Subcutaneous adipose tissue (tissue), 4 donors: Measurements from ENCODE around the gene HIF1A. TPM values are rescaled to one million over a fixed set of nuclear protein-coding genes. Genes with fewer than 3 reads are reported as not detected.

Experiments
- total RNA-seq, 4 donors: library from RNA; depleted of rRNA; stranded (reverse); fragments of >200 nt; gene quantifications; one replicate each; pipeline ENCODE4 v1.1.0, GENCODE V29; 2016
- TF ChIP-seq, protein P1 (sequence below): fragments of 450-650 bp; IDR thresholded peaks from one replicate; pipeline ENCODE4 v1.5.1; 2016; ENCODE audit warnings: low read depth, mild to moderate bottlenecking, control low read depth, antibody characterized with exemption, moderate library complexity

The HIF1A gene
- total RNA-seq, 4 donors from 2014 or later: 53.1 to 253 (median 98.6) TPM

DNA sequence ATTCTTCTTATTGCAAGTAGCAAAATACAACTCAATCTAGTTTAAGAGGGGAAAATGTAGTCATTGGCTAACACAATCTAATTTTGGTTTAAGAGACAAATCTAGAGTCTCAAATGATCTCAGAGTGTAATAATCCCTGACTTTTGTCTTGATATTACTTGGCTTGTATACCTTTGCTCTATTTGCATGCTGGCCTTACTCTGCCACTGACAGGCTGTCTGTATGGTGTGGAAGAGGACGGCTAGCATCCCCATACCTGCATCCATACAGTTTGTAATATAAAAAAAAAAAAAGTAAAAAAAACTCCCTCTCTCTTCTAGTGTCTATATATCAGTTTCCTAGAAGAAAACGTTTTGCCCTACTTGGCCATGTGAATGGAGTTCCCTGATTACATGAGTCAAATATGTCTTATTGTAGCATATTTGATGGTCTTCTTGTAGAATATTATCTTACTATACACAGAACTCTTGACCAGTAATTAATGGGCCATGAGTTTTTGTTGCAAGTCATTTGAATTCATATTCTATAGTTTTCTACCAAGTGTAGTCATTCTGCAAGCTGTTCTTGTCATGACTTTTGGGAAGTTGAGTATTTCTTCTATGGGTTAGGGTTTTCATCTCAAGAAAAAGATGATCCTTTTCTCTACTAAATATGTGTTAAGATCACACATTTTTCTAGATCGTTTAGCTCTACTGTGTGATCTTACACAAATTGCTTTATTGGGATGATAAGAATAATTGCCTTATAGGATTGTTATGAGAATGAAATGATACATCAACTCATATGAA is 8.2 kb downstream of the HIF1A start:
- TF ChIP-seq, protein P1, sequence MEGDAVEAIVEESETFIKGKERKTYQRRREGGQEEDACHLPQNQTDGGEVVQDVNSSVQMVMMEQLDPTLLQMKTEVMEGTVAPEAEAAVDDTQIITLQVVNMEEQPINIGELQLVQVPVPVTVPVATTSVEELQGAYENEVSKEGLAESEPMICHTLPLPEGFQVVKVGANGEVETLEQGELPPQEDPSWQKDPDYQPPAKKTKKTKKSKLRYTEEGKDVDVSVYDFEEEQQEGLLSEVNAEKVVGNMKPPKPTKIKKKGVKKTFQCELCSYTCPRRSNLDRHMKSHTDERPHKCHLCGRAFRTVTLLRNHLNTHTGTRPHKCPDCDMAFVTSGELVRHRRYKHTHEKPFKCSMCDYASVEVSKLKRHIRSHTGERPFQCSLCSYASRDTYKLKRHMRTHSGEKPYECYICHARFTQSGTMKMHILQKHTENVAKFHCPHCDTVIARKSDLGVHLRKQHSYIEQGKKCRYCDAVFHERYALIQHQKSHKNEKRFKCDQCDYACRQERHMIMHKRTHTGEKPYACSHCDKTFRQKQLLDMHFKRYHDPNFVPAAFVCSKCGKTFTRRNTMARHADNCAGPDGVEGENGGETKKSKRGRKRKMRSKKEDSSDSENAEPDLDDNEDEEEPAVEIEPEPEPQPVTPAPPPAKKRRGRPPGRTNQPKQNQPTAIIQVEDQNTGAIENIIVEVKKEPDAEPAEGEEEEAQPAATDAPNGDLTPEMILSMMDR: no peak

DNA sequence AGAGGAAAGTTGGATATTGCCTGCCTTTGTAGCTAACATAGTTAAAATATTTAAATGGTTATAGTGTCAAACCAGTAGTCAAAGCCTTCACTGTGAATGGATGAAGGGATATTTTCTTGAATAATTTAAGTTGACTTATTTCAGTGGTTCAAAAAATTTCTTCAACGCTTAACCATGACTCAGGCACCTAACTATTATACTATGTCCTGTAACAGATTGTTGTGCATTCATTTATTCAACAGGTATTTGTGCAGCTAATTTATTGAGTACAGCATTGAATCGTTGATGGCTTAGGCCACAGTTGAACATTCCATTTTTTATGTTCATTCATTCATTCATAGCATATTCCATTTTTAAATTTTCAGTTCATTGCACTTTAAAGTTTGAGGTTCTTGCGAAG is 9.2 kb downstream of the HIF1A start:
- TF ChIP-seq, protein P1: no peak

DNA sequence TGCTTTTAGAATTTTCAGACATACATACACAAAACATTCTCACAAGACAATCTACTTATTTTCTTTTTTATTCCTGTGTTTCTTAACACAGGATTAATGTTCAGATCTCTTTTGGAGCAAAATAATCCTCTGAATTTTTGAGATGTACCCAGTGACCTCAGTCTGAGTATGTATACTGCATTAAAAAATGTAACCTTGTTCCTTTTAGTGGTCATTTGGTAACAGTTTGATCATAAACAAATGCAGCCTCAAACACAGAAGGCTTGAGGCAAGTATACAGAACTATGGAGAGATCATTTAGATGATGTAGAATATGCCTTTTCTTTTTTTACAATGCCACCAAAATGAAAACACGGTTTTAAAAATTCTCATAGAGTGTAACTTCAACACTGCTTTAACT is 9.7 kb downstream of the HIF1A start:
- TF ChIP-seq, protein P1: no peak

DNA sequence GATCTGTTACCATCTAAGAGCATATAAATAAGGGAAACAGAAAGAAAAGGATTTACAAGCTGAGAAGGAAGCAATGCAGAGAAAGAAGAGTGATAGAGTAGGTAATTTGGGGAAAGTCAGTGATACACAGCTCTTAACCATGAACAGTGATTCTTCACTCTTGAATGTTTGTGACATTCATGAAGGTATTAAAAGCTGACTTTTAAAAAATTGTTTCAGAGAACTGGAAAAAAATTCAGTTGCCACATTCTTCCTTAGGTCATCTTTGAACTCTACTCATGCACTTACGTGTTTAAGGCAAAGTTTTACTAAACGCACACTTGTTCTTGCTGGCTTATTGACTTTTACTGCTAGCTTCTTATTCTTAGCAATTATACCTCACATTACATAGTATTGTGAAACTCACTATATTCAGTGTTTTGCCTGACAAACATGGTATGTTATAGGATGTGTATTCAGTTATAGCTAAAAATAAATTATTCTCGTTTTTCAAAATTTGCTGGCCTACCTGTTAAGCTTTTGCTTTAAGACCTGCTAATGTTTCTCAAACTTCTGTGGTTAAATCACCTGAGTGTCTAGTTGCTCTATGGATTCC is 10.9 kb downstream of the HIF1A start:
- TF ChIP-seq, protein P1: no peak

DNA sequence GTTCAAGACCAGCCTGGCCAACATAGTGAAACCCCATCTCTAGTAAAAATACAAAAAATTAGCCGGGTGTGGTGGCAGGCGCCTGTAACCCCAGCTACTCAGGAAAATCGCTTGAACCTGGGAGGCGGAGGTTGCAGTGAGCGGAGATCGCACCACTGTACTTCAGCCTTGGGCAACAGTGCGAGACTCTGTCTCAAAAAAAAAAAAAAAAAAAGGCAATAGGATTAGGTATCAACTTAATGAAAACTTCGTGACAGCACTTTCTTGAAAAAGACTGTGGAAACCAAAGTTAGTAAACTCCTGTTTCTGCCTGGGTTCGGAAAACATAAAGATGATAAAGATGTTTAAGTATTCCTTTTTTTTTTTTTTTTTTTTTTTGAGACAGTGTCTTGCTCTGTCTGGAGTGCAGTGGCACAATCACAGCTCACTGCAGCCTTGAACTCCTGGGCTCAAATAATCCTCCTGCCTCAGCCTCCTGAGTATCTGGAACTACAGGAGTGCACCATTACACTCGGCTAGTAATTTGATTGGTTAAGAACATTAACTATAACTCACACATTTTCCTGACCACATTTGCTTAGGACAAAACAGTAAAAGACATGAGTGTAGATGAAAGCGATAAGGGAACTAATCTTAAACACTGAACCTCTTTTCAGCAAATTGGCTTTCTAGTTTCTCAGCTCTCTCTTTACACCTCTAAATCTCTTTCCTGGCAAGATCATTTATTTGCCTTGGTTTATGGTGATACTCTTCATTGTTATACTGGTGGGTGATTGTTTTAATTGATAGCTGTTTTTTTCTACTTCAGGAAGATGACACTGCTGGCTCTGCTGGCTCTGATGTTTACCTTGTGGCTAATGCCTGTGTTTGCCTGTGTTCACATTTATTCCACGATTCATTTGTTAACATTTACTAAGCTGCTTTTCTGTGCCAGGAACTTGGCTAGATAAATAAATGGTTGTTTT is 15.8 kb downstream of the HIF1A start:
- TF ChIP-seq, protein P1: no peak

DNA sequence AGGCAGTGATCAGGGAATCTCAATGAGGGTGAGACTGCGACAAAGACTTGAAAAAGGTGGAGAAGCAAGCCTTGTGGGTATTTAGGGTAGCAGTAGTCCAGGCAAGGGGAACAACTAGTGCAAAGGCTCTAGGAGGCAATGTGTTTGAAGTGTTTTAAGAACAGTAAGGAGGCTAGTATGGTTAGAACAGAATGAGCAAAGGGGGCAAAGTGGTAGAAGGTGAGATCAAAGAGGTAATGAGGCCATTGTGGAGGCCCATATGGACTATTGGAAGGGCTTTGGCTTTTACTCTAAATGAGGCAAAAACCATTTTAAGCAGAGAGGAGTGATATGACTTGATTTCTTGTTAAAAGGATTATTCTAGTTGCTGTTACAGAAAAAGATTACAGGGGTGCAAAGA is 16.8 kb downstream of the HIF1A start:
- TF ChIP-seq, protein P1: no peak
